Hepatic stellate cell (primary cell): Measurements from ENCODE around the gene CD27.
"Not testable (repeated sequence)": the region's sequence is repeated elsewhere in the genome, so short reads cannot be mapped to it uniquely, and the experiment has no call there.

ENCODE experiments used
- DNase-seq: peaks from one replicate; pipeline ENCODE4 v3.0.0; 2011; ENCODE audit warnings: low spot score

Gene CD27

GRCh38 chr12:6461401-6462233, 16.9 kb downstream of the CD27 start:
- DNase-seq: no peak

- DNase-seq: no peak
Observed at GRCh38 chr12:6462234-6462995, 17.7 kb downstream of the CD27 start.

- DNase-seq: no peak
Observed at GRCh38 chr12:6463216-6463615, 18.5 kb downstream of the CD27 start.

GRCh38 chr12:6463858-6464257, 19.1 kb downstream of the CD27 start:
- no peak for DNase-seq

GRCh38 chr12:6464531-6464930, 19.8 kb downstream of the CD27 start:
- no peak for DNase-seq

GRCh38 chr12:6465467-6466183, 20.9 kb downstream of the CD27 start:
- DNase-seq: peak; percentile 73

- DNase-seq: no peak
Observed at GRCh38 chr12:6466184-6466573, 21.4 kb downstream of the CD27 start.

GRCh38 chr12:6466751-6467150, 22.0 kb downstream of the CD27 start:
- DNase-seq: not testable (repeated sequence)

- DNase-seq: not testable (repeated sequence)
Observed at GRCh38 chr12:6467571-6468282, 23.0 kb downstream of the CD27 start.

GRCh38 chr12:6468283-6468575, 23.5 kb downstream of the CD27 start:
- no peak for DNase-seq

GRCh38 chr12:6469092-6469491, 24.3 kb downstream of the CD27 start:
- DNase-seq: no peak

- peak; percentile 21 for DNase-seq
Observed at GRCh38 chr12:6469609-6470374, 25.0 kb downstream of the CD27 start.

GRCh38 chr12:6470375-6471163, 25.8 kb downstream of the CD27 start, which contains the start of gene VAMP1:
TSS of gene VAMP1 (minus strand) at chr12:6470677. CDS start at chr12:6470531, 146 bp downstream.
- DNase-seq: peak; percentile 98

- no peak for DNase-seq
Observed at GRCh38 chr12:6471989-6472360, 27.2 kb downstream of the CD27 start.

- DNase-seq: no peak
Observed at GRCh38 chr12:6472491-6472890, 27.7 kb downstream of the CD27 start.

GRCh38 chr12:6475233-6475975, 30.6 kb downstream of the CD27 start:
- not testable (repeated sequence) for DNase-seq

GRCh38 chr12:6476489-6476888, 31.7 kb downstream of the CD27 start:
- DNase-seq: peak; percentile 89

- DNase-seq: not testable (repeated sequence)
Observed at GRCh38 chr12:6477601-6478377, 33.0 kb downstream of the CD27 start.

- DNase-seq: no peak
Observed at GRCh38 chr12:6478416-6478815, 33.7 kb downstream of the CD27 start.
